Stomach (tissue), 4 donors: ENCODE measurements around the gene KRTAP13-4.

Source experiments
- CTCF ChIP-seq, 7 experiments: fragments of 450-650 bp in 4 of 7; fragments of 200-600 bp in 3 of 7; sonication (generic) in 3 of 7; IDR thresholded peaks; one replicate each; pipeline ENCODE4 v1.5.1; 2016 to 2019; ENCODE audit warnings: antibody characterized with exemption in 7 of 7, control low read depth in 2 of 7, mild to moderate bottlenecking in 1 of 7
- EP300 ChIP-seq: sonication (generic); formaldehyde crosslinking; IDR thresholded peaks from one replicate; pipeline ENCODE4 v1.6.1; 2017; ENCODE audit warnings: antibody characterized with exemption
- POLR2A ChIP-seq, 4 donors: fragments of 450-650 bp; IDR thresholded peaks; one replicate each; pipeline ENCODE4 v1.6.1; 2016; ENCODE audit warnings: antibody characterized with exemption in 4 of 4, control low read depth in 2 of 4, mild to moderate bottlenecking in 1 of 4, moderate library complexity in 1 of 4
- POLR2AphosphoS5 ChIP-seq, 3 donors: sonication (generic); formaldehyde crosslinking; IDR thresholded peaks; one replicate each; pipeline ENCODE4 v1.6.1; 2016; ENCODE audit warnings: antibody characterized with exemption in 3 of 3

DNA sequence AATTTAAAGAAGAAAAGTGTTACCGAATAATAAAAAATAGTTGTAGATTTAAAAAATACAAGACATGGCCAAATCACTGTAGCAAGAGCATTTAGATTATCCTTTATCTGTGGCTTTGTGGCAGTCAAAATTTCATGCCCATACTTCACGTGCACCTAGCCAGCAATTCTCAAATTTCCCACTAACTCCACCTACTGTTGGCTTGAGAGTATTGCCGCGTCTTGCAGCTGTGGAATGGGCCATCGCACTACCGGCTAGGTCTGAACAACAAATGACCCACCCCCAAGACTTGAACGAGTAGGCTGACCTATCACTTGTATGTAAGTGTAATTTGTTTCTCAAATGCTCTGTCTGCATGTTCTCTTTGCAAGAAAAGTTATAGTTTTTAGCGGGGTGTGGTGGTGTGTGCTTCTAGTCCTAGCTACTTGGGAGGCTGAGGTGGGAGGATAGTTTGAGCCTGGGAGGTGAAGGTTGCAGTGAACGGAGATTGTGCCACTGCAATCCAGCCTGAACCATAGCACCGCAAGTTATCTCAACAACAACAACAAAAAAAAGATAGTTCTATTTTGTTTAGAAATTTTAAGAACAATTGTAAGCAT, 4.1 kb downstream of the KRTAP13-4 start:
- peak in 4 of 7 experiments; percentile 35 to 39 (median 38) for TF ChIP-seq CTCF (IDR thresholded peaks at IDR 0.05)
- TF ChIP-seq POLR2A (IDR thresholded peaks at IDR 0.05): no peak
- no peak for TF ChIP-seq POLR2AphosphoS5 (IDR thresholded peaks at IDR 0.05)
- no peak for TF ChIP-seq EP300
